Activated naive CD8-positive, alpha-beta T cell treated with anti-CD3 and anti-CD28 coated beads, Interleukin-2, amount 10 ng/mL, durations not matched to agents 7 days and 5 days (primary cell): ENCODE data around the gene TEX48. TPM values are rescaled to one million over a fixed set of nuclear protein-coding genes. Genes with fewer than 3 reads are reported as not detected.

Source experiments
- ATAC-seq: fragments of 150-1000 bp; cut with Tn5 transposase; one replicate; pipeline ENCODE4 v1.10.0; 2021; ENCODE audit warnings: low read depth, moderate library complexity
- POLR2A ChIA-PET: fragments of 350-600 bp; sonication (Branson Sonifier 250); formaldehyde crosslinking; loops from one replicate; lab custom pipeline; 2021; ENCODE audit warnings: antibody characterized with exemption; lab: Charles Lee
- DNase-seq: peaks from one replicate; pipeline ENCODE4 v3.0.0; 2021
- H3K27ac Mint-ChIP-seq: one replicate; pipeline ENCODE4 v1.8.0; 2022; ENCODE audit warnings: mild to moderate bottlenecking, mixed read lengths
- H3K27me3 Mint-ChIP-seq: one replicate; pipeline ENCODE4 v1.8.0; 2022; ENCODE audit warnings: mild to moderate bottlenecking, moderate library complexity, mixed read lengths
- H3K36me3 Mint-ChIP-seq: one replicate; pipeline ENCODE4 v1.8.0; 2021; ENCODE audit warnings: mild to moderate bottlenecking, mixed read lengths
- H3K4me1 Mint-ChIP-seq: one replicate; pipeline ENCODE4 v1.8.0; 2021; ENCODE audit warnings: mixed read lengths
- H3K4me3 Mint-ChIP-seq: one replicate; pipeline ENCODE4 v1.8.0; 2022; ENCODE audit warnings: mild to moderate bottlenecking, moderate library complexity, mixed read lengths
- H3K9me3 Mint-ChIP-seq: one replicate; pipeline ENCODE4 v1.8.0; 2021; ENCODE audit warnings: mixed read lengths
- total RNA-seq, 2 experiments: library from RNA; stranded (reverse); gene quantifications; one replicate each; pipeline ENCODE4 v1.2.3, GENCODE V29; 2021

TEX48 gene
- total RNA-seq, 2 experiments from 2014 or later, result not detected

GRCh38 chr9:114717908-114718486 lies 36.0 kb upstream of the TEX48 start:
- POLR2A ChIA-PET, result interaction anchor here (1.3 to 5.5 kb wide), 8 partner anchors 11 to 212 kb away, joined by 4 to 89 read pairs (median 18); partner anchors contain the start of gene TNFSF8
- Mint-ChIP-seq H3K36me3 (peaks cover 39% of the 10 kb centered on the region), H3K4me1 (peaks cover 61% of the 10 kb centered on the region), H3K9me3 (peaks cover 1% of the 10 kb centered on the region), H3K27ac (peak overlapping the region; percentile 98), H3K4me3 (peak overlapping the region; percentile 69), H3K27me3 (no peaks in the 10 kb centered on the region)
- ATAC-seq, result no peak
- DNase-seq, result no peak

GRCh38 chr9:114709636-114710035 lies 27.6 kb upstream of the TEX48 start:
- peak overlapping the region; percentile 65 for H3K27ac Mint-ChIP-seq
- H3K27me3 Mint-ChIP-seq, result no peaks in the 10 kb centered on the region
- peaks cover 4% of the 10 kb centered on the region for H3K9me3 Mint-ChIP-seq
- POLR2A ChIA-PET, result interaction anchor here (0.9 to 1.2 kb wide), 3 partner anchors 12 to 19 kb away, joined by 3 read pairs; no protein-coding TSS in a partner anchor
- H3K4me3 Mint-ChIP-seq, result peak overlapping the region; percentile 27
- peak; percentile 94 for ATAC-seq
- peaks cover 31% of the 10 kb centered on the region for H3K36me3 Mint-ChIP-seq
- DNase-seq, result no peak
- peaks cover 49% of the 10 kb centered on the region for H3K4me1 Mint-ChIP-seq

- Mint-ChIP-seq H3K9me3 (peaks cover 4% of the 10 kb centered on the region), H3K4me1 (peaks cover 53% of the 10 kb centered on the region), H3K27ac (peak overlapping the region; percentile 28), H3K4me3 (no peak overlapping the region), H3K36me3 (peaks cover 36% of the 10 kb centered on the region), H3K27me3 (no peaks in the 10 kb centered on the region)
- POLR2A ChIA-PET, result interaction anchor here (0.7 to 4.6 kb wide), 4 partner anchors 9 to 15 kb away, joined by 3 to 21 read pairs (median 9); no protein-coding TSS in a partner anchor
- DNase-seq, result no peak
- no peak for ATAC-seq
These were observed 24.7 kb upstream of the TEX48 start for GRCh38 chr9:114706711-114707110.

GRCh38 chr9:114701988-114702387 lies 20.0 kb upstream of the TEX48 start:
- no peak overlapping the region for H3K4me3 Mint-ChIP-seq
- H3K27me3 Mint-ChIP-seq, result no peaks in the 10 kb centered on the region
- ATAC-seq (no peak), DNase-seq (no peak)
- peak overlapping the region; percentile 22 for H3K27ac Mint-ChIP-seq
- peaks cover 29% of the 10 kb centered on the region for H3K36me3 Mint-ChIP-seq
- H3K4me1 Mint-ChIP-seq, result peaks cover 53% of the 10 kb centered on the region
- H3K9me3 Mint-ChIP-seq, result peaks cover 2% of the 10 kb centered on the region
- POLR2A ChIA-PET, result no interaction called here

GRCh38 chr9:114697951-114698351 lies 16.0 kb upstream of the TEX48 start:
- Mint-ChIP-seq H3K9me3 (peaks cover 2% of the 10 kb centered on the region), H3K4me1 (peaks cover 72% of the 10 kb centered on the region), H3K27ac (peak overlapping the region; percentile 100), H3K27me3 (no peaks in the 10 kb centered on the region), H3K36me3 (peaks cover 27% of the 10 kb centered on the region), H3K4me3 (peak overlapping the region; percentile 46)
- no peak for DNase-seq
- no peak for ATAC-seq
- POLR2A ChIA-PET, result interaction anchor here (0.9 to 4.7 kb wide), 8 partner anchors 8 to 310 kb away, joined by 3 to 42 read pairs (median 6); partner anchors contain the start of genes AKNA and TNFSF8

- DNase-seq (peak; percentile 63), ATAC-seq (peak; percentile 81)
- Mint-ChIP-seq H3K4me1 (peaks cover 77% of the 10 kb centered on the region), H3K36me3 (peaks cover 28% of the 10 kb centered on the region), H3K9me3 (peaks cover 2% of the 10 kb centered on the region), H3K27me3 (no peaks in the 10 kb centered on the region), H3K4me3 (peak overlapping the region; percentile 63), H3K27ac (peak overlapping the region; percentile 100)
- POLR2A ChIA-PET, result interaction anchor here (0.5 to 4.7 kb wide), 15 partner anchors 9 to 309 kb away, joined by 3 to 42 read pairs (median 5); partner anchors contain the start of genes AKNA and TNFSF8
These were observed 15.0 kb upstream of the TEX48 start for GRCh38 chr9:114696814-114697544.

- POLR2A ChIA-PET, result interaction anchor here (0.7 to 4.7 kb wide), 7 partner anchors 10 to 234 kb away, joined by 3 to 42 read pairs (median 6); partner anchors contain the start of gene TNFSF8
These were observed 14.0 kb upstream of the TEX48 start for GRCh38 chr9:114695948-114696347.

GRCh38 chr9:114694719-114695269 lies 12.8 kb upstream of the TEX48 start:
- Mint-ChIP-seq H3K27me3 (no peaks in the 10 kb centered on the region), H3K9me3 (peaks cover 2% of the 10 kb centered on the region), H3K4me3 (peak overlapping the region; percentile 48), H3K27ac (peak overlapping the region; percentile 87), H3K4me1 (peaks cover 81% of the 10 kb centered on the region), H3K36me3 (peaks cover 25% of the 10 kb centered on the region)
- no peak for DNase-seq
- no peak for ATAC-seq
- POLR2A ChIA-PET, result interaction anchor here (0.6 to 3.9 kb wide), 8 partner anchors 10 to 235 kb away, joined by 3 to 25 read pairs (median 3); partner anchors contain the start of genes TEX48 and TNFSF8

More at GRCh38 chr9:114695948-114696347, 14.0 kb upstream of the TEX48 start:
- Mint-ChIP-seq H3K27me3 (no peaks in the 10 kb centered on the region), H3K4me1 (peaks cover 79% of the 10 kb centered on the region), H3K27ac (peak overlapping the region; percentile 100), H3K36me3 (peaks cover 26% of the 10 kb centered on the region), H3K9me3 (peaks cover 2% of the 10 kb centered on the region), H3K4me3 (peak overlapping the region; percentile 31)
- ATAC-seq (no peak), DNase-seq (no peak)

- Mint-ChIP-seq H3K9me3 (peaks cover 2% of the 10 kb centered on the region), H3K4me3 (peak overlapping the region; percentile 48), H3K4me1 (peaks cover 83% of the 10 kb centered on the region), H3K36me3 (peaks cover 21% of the 10 kb centered on the region), H3K27ac (peak overlapping the region; percentile 87), H3K27me3 (no peaks in the 10 kb centered on the region)
- no peak for ATAC-seq
- POLR2A ChIA-PET, result interaction anchor here (0.6 to 5.9 kb wide), 8 partner anchors 12 to 236 kb away, joined by 3 to 89 read pairs (median 4); partner anchors contain the start of gene TNFSF8
- DNase-seq, result no peak
These were observed 12.2 kb upstream of the TEX48 start for GRCh38 chr9:114694146-114694545.

- no peaks in the 10 kb centered on the region for H3K27me3 Mint-ChIP-seq
- peaks cover 86% of the 10 kb centered on the region for H3K4me1 Mint-ChIP-seq
- peak overlapping the region; percentile 99 for H3K27ac Mint-ChIP-seq
- no peak for DNase-seq
- H3K4me3 Mint-ChIP-seq, result no peak overlapping the region
- POLR2A ChIA-PET, result interaction anchor here (0.7 to 5.9 kb wide), 7 partner anchors 13 to 237 kb away, joined by 3 to 89 read pairs (median 3); partner anchors contain the start of genes ATP6V1G1 and TNFSF8
- peaks cover 22% of the 10 kb centered on the region for H3K36me3 Mint-ChIP-seq
- no peak for ATAC-seq
- peaks cover 4% of the 10 kb centered on the region for H3K9me3 Mint-ChIP-seq
These were observed 11.4 kb upstream of the TEX48 start for GRCh38 chr9:114693248-114693855.

GRCh38 chr9:114691956-114692295 lies 9.9 kb upstream of the TEX48 start:
- H3K4me1 Mint-ChIP-seq, result peaks cover 85% of the 10 kb centered on the region
- peak overlapping the region; percentile 38 for H3K4me3 Mint-ChIP-seq

More at GRCh38 chr9:114691956-114692295, 9.9 kb upstream of the TEX48 start:
- ATAC-seq (no peak), DNase-seq (no peak)
- POLR2A ChIA-PET, result interaction anchor here (0.9 to 5.9 kb wide), 9 partner anchors 14 to 305 kb away, joined by 3 to 89 read pairs (median 7); partner anchors contain the start of genes AKNA and TNFSF8
- peaks cover 4% of the 10 kb centered on the region for H3K9me3 Mint-ChIP-seq
- H3K27ac Mint-ChIP-seq, result peak overlapping the region; percentile 99
- peaks cover 34% of the 10 kb centered on the region for H3K36me3 Mint-ChIP-seq
- no peaks in the 10 kb centered on the region for H3K27me3 Mint-ChIP-seq
